PFSK-1 (cell line): ENCODE measurements around the gene RIC3.

Experiments used
- FOXP2 ChIP-seq: optimal IDR thresholded peaks from 2 replicates; pipeline ENCODE3; 2011; ENCODE audit warnings: borderline replicate concordance, control low read depth, inconsistent platforms; ENCODE audit not compliant: insufficient read depth; ENCODE audit errors: extremely low read length, extremely low read depth
- POLR2AphosphoS5 ChIP-seq: IDR thresholded peaks from 2 replicates; pipeline ENCODE4 v1.6.1; 2012; ENCODE audit warnings: low read depth, mild to moderate bottlenecking, control low read depth, low read length, moderate library complexity
- SIN3A ChIP-seq: IDR thresholded peaks from 2 replicates; pipeline ENCODE4 v1.6.1; 2012; ENCODE audit warnings: mild to moderate bottlenecking, low read length, moderate library complexity, borderline replicate concordance; ENCODE audit not compliant: insufficient read depth
- TAF1 ChIP-seq: IDR thresholded peaks from 2 replicates; pipeline ENCODE4 v1.6.1; 2012; ENCODE audit warnings: low read length, control low read depth, borderline replicate concordance; ENCODE audit not compliant: insufficient read depth
- TF ChIP-seq, protein P1 (sequence below), 2 experiments: IDR thresholded peaks; 2 replicates each; pipeline versions ENCODE4 v1.6.1 to v1.8.0; 2011 to 2012; ENCODE audit warnings: low read depth in 2 of 2, low read length in 2 of 2, control low read depth in 1 of 2, inconsistent platforms in 1 of 2, mild to moderate bottlenecking in 1 of 2, moderate library complexity in 1 of 2; ENCODE audit not compliant: insufficient read depth in 1 of 2

The RIC3 gene

GRCh38 chr11:8111636-8112035 is 57.2 kb downstream of the RIC3 start:
- no peak for TF ChIP-seq FOXP2
- TF ChIP-seq TAF1: no peak
- TF ChIP-seq, protein P1, sequence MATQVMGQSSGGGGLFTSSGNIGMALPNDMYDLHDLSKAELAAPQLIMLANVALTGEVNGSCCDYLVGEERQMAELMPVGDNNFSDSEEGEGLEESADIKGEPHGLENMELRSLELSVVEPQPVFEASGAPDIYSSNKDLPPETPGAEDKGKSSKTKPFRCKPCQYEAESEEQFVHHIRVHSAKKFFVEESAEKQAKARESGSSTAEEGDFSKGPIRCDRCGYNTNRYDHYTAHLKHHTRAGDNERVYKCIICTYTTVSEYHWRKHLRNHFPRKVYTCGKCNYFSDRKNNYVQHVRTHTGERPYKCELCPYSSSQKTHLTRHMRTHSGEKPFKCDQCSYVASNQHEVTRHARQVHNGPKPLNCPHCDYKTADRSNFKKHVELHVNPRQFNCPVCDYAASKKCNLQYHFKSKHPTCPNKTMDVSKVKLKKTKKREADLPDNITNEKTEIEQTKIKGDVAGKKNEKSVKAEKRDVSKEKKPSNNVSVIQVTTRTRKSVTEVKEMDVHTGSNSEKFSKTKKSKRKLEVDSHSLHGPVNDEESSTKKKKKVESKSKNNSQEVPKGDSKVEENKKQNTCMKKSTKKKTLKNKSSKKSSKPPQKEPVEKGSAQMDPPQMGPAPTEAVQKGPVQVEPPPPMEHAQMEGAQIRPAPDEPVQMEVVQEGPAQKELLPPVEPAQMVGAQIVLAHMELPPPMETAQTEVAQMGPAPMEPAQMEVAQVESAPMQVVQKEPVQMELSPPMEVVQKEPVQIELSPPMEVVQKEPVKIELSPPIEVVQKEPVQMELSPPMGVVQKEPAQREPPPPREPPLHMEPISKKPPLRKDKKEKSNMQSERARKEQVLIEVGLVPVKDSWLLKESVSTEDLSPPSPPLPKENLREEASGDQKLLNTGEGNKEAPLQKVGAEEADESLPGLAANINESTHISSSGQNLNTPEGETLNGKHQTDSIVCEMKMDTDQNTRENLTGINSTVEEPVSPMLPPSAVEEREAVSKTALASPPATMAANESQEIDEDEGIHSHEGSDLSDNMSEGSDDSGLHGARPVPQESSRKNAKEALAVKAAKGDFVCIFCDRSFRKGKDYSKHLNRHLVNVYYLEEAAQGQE (IDR thresholded peaks at IDR 0.05; ENCODE audit: insufficient read depth in 1 of 2, low read depth in 2 of 2, low read length in 2 of 2): no peak
- no peak for TF ChIP-seq POLR2AphosphoS5
- TF ChIP-seq SIN3A: no peak

DNA sequence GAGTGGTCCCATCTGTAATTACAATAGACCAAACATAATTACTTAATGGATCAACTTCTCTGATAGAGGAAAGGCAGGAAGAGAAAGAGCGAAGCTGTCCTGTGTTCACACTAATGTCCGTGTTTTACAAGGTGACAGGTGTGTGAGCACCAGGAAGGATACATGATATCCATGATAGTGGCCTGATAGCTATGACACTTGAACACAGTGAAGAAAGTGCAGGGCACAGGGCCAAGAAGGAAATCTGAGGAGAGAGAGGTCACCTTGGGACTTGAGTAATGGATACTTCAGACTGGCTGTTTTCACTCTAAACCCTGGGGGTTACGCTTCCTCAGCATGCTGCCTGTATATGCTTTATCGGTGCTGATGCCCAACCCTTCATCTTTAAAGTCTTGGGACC is 58.4 kb downstream of the RIC3 start:
- no peak for TF ChIP-seq TAF1
- TF ChIP-seq FOXP2: no peak
- no peak for TF ChIP-seq SIN3A
- TF ChIP-seq POLR2AphosphoS5: no peak
- TF ChIP-seq, protein P1 (IDR thresholded peaks at IDR 0.05; ENCODE audit: insufficient read depth in 1 of 2, low read depth in 2 of 2, low read length in 2 of 2): no peak

GRCh38 chr11:8109675-8110074 is 59.1 kb downstream of the RIC3 start:
- no peak for TF ChIP-seq SIN3A
- no peak for TF ChIP-seq TAF1
- TF ChIP-seq POLR2AphosphoS5: no peak
- TF ChIP-seq FOXP2: no peak
- TF ChIP-seq, protein P1 (IDR thresholded peaks at IDR 0.05; ENCODE audit: insufficient read depth in 1 of 2, low read depth in 2 of 2, low read length in 2 of 2): no peak

GRCh38 chr11:8108421-8108820 is 60.4 kb downstream of the RIC3 start:
- no peak for TF ChIP-seq FOXP2

GRCh38 chr11:8107642-8108041 is 61.2 kb downstream of the RIC3 start:
- TF ChIP-seq, protein P1 (IDR thresholded peaks at IDR 0.05; ENCODE audit: insufficient read depth in 1 of 2, low read depth in 2 of 2, low read length in 2 of 2): no peak
